Raji (cell line): ENCODE results near the gene NCOA6.

Experiments
- POLR2A ChIP-seq: IDR thresholded peaks from 2 replicates; pipeline ENCODE4 v1.6.1; 2011; ENCODE audit warnings: low read depth, low read length, control low read depth; ENCODE audit not compliant: insufficient read depth

NCOA6 gene

DNA sequence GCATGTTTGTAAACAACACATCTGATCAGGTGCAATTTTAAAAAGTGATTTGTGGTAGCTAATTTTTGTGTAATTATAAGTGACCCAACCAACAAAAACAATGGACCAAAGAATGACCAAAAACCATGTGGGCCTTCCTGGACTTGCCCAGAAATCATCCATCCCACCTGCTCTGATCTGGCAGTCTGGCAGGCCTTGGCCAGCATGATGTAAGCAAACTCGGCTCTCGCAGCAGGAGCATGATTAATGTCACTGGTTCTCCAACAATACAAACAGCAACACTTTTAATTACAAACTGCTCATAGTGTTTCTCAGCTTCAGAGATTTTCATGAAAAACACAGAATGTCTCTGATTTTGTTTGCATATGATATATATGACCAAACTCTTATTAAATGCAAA is 105.2 kb downstream of the NCOA6 start:
- no peak for TF ChIP-seq POLR2A

GRCh38 chr20:34717230-34718095 is 108.0 kb downstream of the NCOA6 start:
- no peak for TF ChIP-seq POLR2A

DNA sequence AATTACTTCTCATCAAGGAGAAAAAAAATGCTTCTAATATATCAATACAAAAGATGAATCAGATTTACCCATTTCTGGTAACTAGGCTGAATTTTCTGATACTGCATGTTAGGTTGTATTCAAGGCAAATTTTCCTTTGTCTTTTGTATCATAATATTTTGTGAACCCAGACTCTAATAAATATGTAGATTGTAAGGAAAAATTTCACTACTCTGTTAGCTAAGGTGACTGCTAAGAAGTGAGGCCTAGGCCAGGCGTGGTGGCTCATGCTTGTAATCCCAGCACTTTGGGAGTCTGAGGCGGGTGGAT is 108.6 kb downstream of the NCOA6 start:
- TF ChIP-seq POLR2A: no peak

- no peak for TF ChIP-seq POLR2A
Observed at GRCh38 chr20:34715384-34715783, 110.1 kb downstream of the NCOA6 start.

DNA sequence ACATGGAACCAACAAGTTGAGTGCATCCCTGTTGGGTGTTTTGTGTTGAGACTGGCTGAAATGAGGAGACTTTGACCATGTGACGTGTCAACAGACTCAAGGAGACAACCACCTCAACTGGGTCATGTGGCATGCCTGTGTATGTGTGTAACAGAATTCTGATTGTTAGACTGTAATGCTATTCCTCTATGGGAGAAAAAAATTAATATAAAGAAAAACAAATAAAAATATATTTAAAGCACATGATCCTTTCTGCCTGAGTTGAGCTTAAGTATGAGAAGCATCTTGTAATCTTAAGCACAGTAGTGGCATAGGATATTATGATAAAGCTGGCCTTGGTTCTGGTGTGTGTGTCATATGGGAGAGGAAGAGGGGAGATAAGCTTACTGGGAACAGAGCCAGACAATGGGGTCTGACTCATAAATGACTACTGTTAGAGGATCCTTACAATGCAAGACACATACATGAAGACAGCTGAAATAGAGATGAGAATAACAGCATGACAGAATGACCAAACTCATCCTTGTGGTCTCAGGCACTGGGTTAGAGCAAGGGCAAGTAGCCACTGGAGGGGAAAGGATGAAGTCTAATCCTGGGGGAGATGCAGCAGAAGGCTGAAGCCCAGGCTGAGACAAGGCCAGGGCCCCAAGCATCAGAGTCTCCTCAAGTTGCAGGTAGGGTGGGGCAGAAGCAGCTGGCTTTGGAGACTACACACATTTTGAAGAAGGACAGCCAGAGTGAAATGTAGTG is 112.1 kb downstream of the NCOA6 start:
- no peak for TF ChIP-seq POLR2A

- no peak for TF ChIP-seq POLR2A
Observed at GRCh38 chr20:34712525-34713192, 112.8 kb downstream of the NCOA6 start.

DNA sequence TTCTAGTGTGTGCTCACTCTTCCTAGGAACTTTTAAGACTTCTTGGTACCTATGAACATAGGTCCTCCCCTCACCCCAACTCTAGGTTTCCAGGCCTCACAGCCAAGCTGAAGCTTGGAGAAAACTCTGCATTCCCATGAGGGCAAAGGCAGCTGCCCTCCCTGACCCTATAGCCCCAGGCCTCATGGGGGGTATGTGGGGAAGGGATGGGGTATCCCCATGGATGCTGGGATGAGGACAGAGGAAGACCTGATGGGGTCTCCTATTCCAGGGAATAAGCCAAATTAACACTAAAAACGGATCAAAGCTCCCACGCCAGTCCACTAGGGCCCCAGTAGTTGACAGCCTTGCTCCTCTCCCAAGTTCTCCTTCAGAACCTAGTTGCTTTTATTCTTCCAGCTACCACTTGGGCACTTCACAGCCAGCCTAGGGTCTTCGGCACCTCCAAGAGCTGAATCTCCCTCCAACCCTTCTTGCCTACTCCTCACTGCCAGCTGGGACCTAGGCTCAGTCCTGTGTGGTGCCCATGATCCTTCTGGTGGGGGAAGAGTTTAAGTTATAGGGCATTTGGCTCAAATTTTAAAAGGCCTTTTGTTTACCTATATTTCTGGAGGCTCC is 113.5 kb downstream of the NCOA6 start:
- TF ChIP-seq POLR2A: no peak

GRCh38 chr20:34710861-34711574 is 114.4 kb downstream of the NCOA6 start:
- TF ChIP-seq POLR2A: no peak

DNA sequence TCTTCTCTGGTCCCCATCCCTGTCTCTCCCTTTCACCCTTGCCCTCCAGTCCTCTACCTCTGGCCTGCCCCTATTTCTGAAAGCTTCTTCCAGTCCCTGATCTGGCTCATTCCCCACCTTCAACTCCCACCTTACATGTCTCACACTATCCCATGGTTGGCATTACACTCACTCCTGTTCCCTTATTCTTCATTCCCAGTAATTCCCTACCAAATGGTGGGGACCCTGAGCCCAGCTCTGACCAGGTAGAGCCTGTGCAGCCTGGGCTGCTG is 114.9 kb downstream of the NCOA6 start:
- no peak for TF ChIP-seq POLR2A

- 0 out of 2 replicates have a peak, but pooled peaks have one; percentile 2 for TF ChIP-seq POLR2A
Observed at GRCh38 chr20:34709831-34710567, 115.5 kb downstream of the NCOA6 start.

DNA sequence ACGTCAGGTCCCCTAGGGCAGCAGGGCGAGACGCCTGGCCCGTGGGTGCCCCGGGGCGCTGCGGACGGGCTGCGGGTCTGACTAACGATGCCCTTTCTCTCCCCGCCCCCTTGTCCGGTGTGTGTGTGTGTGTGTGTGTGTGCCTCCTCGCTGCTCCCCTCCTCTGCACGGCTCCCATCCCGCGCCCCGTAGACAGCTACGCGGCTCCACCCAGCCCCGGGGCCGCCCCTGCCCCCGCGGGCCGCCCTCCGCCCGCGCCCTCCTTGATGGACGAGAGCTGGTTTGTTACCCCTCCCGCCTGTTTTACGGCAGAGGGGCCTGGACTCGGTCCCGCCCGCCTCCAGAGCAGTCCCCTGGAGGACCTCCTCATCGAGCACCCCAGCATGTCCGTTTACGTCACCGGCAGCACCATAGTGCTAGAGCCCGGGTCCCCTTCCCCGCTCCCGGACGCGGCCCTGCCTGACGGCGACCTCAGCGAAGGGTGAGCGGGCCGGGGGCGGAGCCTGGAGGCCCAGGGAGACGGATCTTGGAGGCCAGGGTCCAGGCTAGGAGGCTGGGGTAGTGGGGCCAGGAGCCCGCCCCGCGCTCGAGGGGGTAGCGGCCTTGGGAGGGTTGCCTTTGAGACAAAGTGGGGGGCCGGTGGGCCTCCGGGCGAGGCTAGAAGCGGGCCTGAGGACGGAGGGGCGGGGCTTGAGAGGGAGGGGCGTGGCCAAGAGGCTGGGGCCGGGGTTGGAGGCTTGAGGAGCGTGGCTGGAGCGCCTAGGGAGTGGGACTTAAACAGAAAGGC is 116.2 kb downstream of the NCOA6 start:
- peak; percentile 43; the same call in 1 of the 2 replicates for TF ChIP-seq POLR2A

DNA sequence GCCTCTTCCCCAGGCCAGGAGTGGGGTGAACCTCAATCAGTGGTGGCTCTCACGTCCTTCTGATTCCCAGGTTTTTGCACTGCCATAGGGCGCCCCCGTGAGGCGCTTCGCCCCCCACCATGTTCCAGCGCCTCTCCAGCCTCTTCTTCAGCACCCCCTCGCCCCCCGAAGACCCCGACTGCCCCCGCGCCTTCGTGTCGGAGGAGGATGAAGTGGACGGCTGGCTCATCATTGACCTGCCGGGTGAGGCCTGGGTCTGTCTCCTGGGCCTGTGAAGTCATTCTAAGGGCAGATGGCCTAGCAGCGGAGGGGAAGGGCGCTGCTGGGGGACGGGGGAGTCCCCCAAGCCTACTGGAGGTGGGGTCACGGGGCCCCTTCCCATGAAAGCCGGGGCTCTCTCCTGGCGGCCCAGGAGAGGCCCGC is 116.8 kb downstream of the NCOA6 start:
- no peak for TF ChIP-seq POLR2A
